ENCODE measurements around the gene ATG16L1. TPM values are rescaled to one million over a fixed set of nuclear protein-coding genes. Genes with fewer than 3 reads are reported as not detected.

The ATG16L1 gene
- total RNA-seq, 1 donor = 29.3 TPM

DNA sequence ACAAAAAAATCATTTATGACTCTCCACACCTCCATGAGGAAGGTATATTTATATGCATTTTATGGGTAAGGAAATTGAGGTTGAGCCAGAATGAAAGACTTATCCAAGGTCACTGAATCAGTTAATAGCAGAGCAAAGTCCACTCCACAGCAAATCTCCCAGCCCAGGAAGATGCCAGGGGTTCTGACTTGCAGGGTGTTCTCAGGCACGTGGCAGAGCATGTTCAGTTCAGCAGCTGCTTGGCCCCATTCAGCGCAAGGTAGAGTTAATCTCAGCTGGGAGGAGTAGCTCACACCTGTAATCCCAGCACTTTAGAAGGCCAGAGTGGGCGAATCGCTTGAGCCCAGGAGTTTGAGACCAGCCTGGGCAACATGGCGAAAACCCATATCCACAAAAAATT lies 85.1 kb downstream of the ATG16L1 start:
- Histone ChIP-seq H2AFZ (ENCODE audit: low read length) (no peak overlapping the region), H3K4me3 (ENCODE audit: insufficient read depth, low read length) (no peak overlapping the region), H3K79me2 (ENCODE audit: insufficient read depth, low read length) (no peaks in the 10 kb centered on the region), H3K27me3 (ENCODE audit: insufficient read depth, low read length) (peaks cover 23% of the 10 kb centered on the region), H3K27ac (ENCODE audit: low read depth, low read length) (no peak overlapping the region), H3K36me3 (ENCODE audit: insufficient read depth, low read length) (no peaks in the 10 kb centered on the region), H4K20me1 (ENCODE audit: insufficient read depth, low read length) (no peaks in the 10 kb centered on the region), H3K9me3 (ENCODE audit: low read depth, low read length) (no peaks in the 10 kb centered on the region), H3K4me1 (ENCODE audit: insufficient read depth, low read length) (no peaks in the 10 kb centered on the region), H3K4me2 (ENCODE audit: insufficient read depth, low read length) (no peak overlapping the region)
- TF ChIP-seq, protein P1, sequence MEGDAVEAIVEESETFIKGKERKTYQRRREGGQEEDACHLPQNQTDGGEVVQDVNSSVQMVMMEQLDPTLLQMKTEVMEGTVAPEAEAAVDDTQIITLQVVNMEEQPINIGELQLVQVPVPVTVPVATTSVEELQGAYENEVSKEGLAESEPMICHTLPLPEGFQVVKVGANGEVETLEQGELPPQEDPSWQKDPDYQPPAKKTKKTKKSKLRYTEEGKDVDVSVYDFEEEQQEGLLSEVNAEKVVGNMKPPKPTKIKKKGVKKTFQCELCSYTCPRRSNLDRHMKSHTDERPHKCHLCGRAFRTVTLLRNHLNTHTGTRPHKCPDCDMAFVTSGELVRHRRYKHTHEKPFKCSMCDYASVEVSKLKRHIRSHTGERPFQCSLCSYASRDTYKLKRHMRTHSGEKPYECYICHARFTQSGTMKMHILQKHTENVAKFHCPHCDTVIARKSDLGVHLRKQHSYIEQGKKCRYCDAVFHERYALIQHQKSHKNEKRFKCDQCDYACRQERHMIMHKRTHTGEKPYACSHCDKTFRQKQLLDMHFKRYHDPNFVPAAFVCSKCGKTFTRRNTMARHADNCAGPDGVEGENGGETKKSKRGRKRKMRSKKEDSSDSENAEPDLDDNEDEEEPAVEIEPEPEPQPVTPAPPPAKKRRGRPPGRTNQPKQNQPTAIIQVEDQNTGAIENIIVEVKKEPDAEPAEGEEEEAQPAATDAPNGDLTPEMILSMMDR (IDR thresholded peaks at IDR 0.05; ENCODE audit: extremely low read depth, low read depth, low read length) = no peak
- peak; percentile 59 for DNase-seq (ENCODE audit: insufficient read length, low spot score, missing footprints)

DNA sequence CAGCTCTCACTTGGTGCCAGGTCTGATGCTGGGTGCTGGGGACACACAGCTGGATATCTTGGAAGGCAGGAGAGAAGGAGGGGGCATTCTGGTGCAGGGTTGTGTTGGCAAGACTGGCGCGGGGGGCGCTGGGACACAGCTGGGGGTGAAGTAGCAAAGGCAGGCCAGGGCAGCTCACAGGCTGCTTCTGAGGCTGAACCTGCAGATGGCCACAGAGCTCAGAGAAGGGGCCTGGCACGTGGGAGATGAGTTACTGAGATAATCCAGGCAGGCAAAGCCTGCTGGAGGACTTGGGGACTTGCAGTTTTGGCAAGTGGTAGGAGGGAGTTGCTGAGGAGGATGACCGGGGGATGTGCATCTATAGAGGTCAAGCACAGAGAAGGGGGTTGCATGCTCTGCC lies 86.6 kb downstream of the ATG16L1 start:
- Histone ChIP-seq H3K79me2 (ENCODE audit: insufficient read depth, low read length) (no peaks in the 10 kb centered on the region), H3K27me3 (ENCODE audit: insufficient read depth, low read length) (peaks cover 23% of the 10 kb centered on the region), H3K4me1 (ENCODE audit: insufficient read depth, low read length) (no peaks in the 10 kb centered on the region), H2AFZ (ENCODE audit: low read length) (no peak overlapping the region), H3K4me3 (ENCODE audit: insufficient read depth, low read length) (no peak overlapping the region), H4K20me1 (ENCODE audit: insufficient read depth, low read length) (no peaks in the 10 kb centered on the region), H3K4me2 (ENCODE audit: insufficient read depth, low read length) (no peak overlapping the region), H3K27ac (ENCODE audit: low read depth, low read length) (no peak overlapping the region), H3K36me3 (ENCODE audit: insufficient read depth, low read length) (no peaks in the 10 kb centered on the region), H3K9me3 (ENCODE audit: low read depth, low read length) (no peaks in the 10 kb centered on the region)
- DNase-seq (ENCODE audit: insufficient read length, low spot score, missing footprints) = no peak
- TF ChIP-seq, protein P1 (IDR thresholded peaks at IDR 0.05; ENCODE audit: extremely low read depth, low read depth, low read length) = no peak

DNA sequence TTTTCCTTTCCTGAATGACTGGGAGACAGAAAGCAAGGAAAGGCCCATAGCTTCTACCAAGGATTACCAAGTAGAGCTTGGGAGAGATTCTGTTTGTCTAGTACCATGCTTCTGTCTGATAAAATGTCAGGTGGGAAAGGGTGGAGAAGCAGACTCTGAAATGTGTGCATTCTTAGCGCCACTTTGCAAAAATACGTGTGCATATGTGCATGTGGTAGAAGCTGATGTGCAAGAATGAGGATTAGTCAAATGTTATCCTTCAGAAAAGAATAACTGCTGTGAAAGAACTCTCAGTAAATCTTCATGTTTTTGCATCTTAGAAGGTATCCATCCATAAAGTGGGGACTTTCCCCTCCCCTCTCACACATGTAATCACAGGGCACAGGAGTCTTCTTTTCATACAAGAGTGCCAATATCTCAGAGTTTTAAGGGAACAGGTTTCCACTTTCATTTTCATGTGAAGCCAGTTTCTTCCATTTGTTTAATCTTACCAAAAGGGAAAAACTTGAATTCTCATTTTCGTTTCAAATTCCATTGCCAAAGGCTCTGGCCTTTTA lies 87.4 kb downstream of the ATG16L1 start:
- H2AFZ ChIP-seq (ENCODE audit: low read length) = no peak overlapping the region
- H3K9me3 ChIP-seq (ENCODE audit: low read depth, low read length) = no peaks in the 10 kb centered on the region
- no peak for DNase-seq (ENCODE audit: insufficient read length, low spot score, missing footprints)
- no peaks in the 10 kb centered on the region for H3K4me1 ChIP-seq (ENCODE audit: insufficient read depth, low read length)
- H4K20me1 ChIP-seq (ENCODE audit: insufficient read depth, low read length) = no peaks in the 10 kb centered on the region
- no peak overlapping the region for H3K4me3 ChIP-seq (ENCODE audit: insufficient read depth, low read length)
- no peaks in the 10 kb centered on the region for H3K79me2 ChIP-seq (ENCODE audit: insufficient read depth, low read length)
- no peak overlapping the region for H3K27ac ChIP-seq (ENCODE audit: low read depth, low read length)
- H3K4me2 ChIP-seq (ENCODE audit: insufficient read depth, low read length) = no peak overlapping the region
- peaks cover 20% of the 10 kb centered on the region for H3K27me3 ChIP-seq (ENCODE audit: insufficient read depth, low read length)
- TF ChIP-seq, protein P1 (IDR thresholded peaks at IDR 0.05; ENCODE audit: extremely low read depth, low read depth, low read length) = no peak
- no peaks in the 10 kb centered on the region for H3K36me3 ChIP-seq (ENCODE audit: insufficient read depth, low read length)

DNA sequence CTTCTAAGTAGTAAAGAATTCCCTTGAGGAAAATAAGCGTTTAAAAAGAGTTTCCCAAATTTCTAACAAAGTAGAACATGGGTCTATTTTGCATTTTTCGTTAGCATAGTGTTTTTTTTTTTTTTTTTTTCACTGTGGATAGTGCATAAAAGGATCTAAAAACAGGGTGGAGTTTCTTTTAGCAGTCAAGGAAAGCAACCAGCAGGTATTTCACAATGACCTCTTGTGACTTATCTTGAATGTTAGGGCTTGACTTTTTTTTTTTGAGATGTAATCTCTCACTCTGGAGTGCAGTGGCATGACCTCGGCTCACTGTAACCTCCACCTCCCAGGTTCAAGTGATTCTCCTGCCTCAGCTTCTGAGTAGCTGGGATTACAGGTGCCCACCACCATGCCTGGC lies 88.0 kb downstream of the ATG16L1 start:
- Histone ChIP-seq H4K20me1 (ENCODE audit: insufficient read depth, low read length) (no peaks in the 10 kb centered on the region), H3K9me3 (ENCODE audit: low read depth, low read length) (no peaks in the 10 kb centered on the region), H3K4me3 (ENCODE audit: insufficient read depth, low read length) (no peak overlapping the region), H3K4me2 (ENCODE audit: insufficient read depth, low read length) (no peak overlapping the region), H3K79me2 (ENCODE audit: insufficient read depth, low read length) (no peaks in the 10 kb centered on the region), H2AFZ (ENCODE audit: low read length) (no peak overlapping the region), H3K27ac (ENCODE audit: low read depth, low read length) (no peak overlapping the region), H3K27me3 (ENCODE audit: insufficient read depth, low read length) (peaks cover 15% of the 10 kb centered on the region), H3K4me1 (ENCODE audit: insufficient read depth, low read length) (no peaks in the 10 kb centered on the region), H3K36me3 (ENCODE audit: insufficient read depth, low read length) (no peaks in the 10 kb centered on the region)
- TF ChIP-seq, protein P1 (IDR thresholded peaks at IDR 0.05; ENCODE audit: extremely low read depth, low read depth, low read length) = no peak
- no peak for DNase-seq (ENCODE audit: insufficient read length, low spot score, missing footprints)

Data from osteoblast (primary cell).